H1 (cell line): Measurements from ENCODE around the gene ARHGAP26.

Experiments
- CTCF ChIP-seq, 3 experiments: IDR thresholded peaks; 1 replicate in 2 of 3; 2 replicates in 1 of 3; pipeline versions ENCODE4 v1.5.1 to v1.6.1; 2011; ENCODE audit warnings: low read length in 3 of 3, mild to moderate bottlenecking in 3 of 3, inconsistent platforms in 2 of 3, low read depth in 1 of 3, moderate library complexity in 1 of 3; ENCODE audit not compliant: insufficient read depth in 1 of 3; ENCODE audit errors: control extremely low read depth in 1 of 3
- JUND ChIP-seq: IDR thresholded peaks from 2 replicates; pipeline ENCODE4 v1.6.1; 2011; ENCODE audit warnings: mild to moderate bottlenecking, improper control_type of control experiment, low read length
- POLR2AphosphoS5 ChIP-seq: IDR thresholded peaks from 2 replicates; pipeline ENCODE4 v1.6.1; 2011; ENCODE audit warnings: low read depth, low read length

DNA sequence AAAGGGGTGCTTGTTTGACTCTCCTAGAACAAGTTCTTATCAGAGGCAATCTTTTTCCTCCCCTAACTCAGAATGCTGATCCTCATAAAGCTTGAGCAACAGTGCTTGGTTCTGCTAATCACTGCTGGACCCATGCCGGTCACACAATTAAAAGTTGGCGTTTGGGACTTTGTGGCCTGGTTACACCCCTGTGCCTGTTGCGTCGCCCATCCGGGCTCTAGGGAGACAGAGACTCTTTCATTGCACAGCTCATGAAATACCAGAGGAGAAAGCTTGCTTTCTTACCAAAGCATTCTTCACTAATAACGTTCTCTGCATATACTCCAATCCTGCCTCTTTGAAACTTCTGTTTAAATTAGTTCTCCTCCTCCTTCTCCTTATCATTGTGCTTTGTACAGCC, 332.2 kb downstream of the ARHGAP26 start:
- TF ChIP-seq CTCF (IDR thresholded peaks at IDR 0.05; ENCODE audit: control extremely low read depth in 1 of 3, insufficient read depth in 1 of 3, low read depth in 1 of 3, low read length in 3 of 3) (no peak), POLR2AphosphoS5 (no peak), JUND (no peak)
